ENCODE measurements around the gene CBLL2.

DNA sequence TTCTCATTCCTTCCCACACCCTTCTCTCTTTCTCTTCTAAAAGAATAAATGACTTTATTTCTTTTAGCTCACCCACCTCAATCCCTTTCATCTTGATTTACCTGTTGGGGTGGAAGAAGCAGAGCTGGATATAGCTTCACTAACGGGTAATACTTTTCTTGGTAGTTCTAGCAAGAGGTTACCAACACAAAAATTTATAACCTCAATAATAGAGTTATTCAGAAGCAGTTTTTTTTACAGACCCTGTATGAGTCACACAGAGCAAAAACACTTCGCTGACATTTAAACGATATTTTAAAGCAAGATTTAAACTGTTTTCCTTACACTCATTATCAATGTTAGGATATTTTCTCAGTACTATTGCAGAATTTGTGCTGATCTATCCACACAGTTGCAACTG, 42.4 kb downstream of the CBLL2 start:
- TF ChIP-seq, protein P1, sequence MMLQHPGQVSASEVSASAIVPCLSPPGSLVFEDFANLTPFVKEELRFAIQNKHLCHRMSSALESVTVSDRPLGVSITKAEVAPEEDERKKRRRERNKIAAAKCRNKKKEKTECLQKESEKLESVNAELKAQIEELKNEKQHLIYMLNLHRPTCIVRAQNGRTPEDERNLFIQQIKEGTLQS (IDR thresholded peaks at IDR 0.05; ENCODE audit: borderline replicate concordance, extremely low read depth, low read depth, low read length): no peak
- TF ChIP-seq ZNF24 (IDR thresholded peaks at IDR 0.05) (no peak), HDGF (IDR thresholded peaks at IDR 0.05) (no peak), TBL1XR1 (IDR thresholded peaks at IDR 0.05; ENCODE audit: low read depth, low read length) (no peak)
- TF ChIP-seq, protein P2, sequence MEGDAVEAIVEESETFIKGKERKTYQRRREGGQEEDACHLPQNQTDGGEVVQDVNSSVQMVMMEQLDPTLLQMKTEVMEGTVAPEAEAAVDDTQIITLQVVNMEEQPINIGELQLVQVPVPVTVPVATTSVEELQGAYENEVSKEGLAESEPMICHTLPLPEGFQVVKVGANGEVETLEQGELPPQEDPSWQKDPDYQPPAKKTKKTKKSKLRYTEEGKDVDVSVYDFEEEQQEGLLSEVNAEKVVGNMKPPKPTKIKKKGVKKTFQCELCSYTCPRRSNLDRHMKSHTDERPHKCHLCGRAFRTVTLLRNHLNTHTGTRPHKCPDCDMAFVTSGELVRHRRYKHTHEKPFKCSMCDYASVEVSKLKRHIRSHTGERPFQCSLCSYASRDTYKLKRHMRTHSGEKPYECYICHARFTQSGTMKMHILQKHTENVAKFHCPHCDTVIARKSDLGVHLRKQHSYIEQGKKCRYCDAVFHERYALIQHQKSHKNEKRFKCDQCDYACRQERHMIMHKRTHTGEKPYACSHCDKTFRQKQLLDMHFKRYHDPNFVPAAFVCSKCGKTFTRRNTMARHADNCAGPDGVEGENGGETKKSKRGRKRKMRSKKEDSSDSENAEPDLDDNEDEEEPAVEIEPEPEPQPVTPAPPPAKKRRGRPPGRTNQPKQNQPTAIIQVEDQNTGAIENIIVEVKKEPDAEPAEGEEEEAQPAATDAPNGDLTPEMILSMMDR (IDR thresholded peaks at IDR 0.05 in 2 of 3, conservative IDR thresholded peaks at IDR 0.05 in 1 of 3; ENCODE audit: control insufficient read depth in 2 of 3, extremely low read depth in 1 of 3, insufficient read depth in 1 of 3, low read depth in 3 of 3, low read length in 3 of 3): no peak
- TF ChIP-seq, protein P3, sequence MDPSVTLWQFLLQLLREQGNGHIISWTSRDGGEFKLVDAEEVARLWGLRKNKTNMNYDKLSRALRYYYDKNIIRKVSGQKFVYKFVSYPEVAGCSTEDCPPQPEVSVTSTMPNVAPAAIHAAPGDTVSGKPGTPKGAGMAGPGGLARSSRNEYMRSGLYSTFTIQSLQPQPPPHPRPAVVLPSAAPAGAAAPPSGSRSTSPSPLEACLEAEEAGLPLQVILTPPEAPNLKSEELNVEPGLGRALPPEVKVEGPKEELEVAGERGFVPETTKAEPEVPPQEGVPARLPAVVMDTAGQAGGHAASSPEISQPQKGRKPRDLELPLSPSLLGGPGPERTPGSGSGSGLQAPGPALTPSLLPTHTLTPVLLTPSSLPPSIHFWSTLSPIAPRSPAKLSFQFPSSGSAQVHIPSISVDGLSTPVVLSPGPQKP (IDR thresholded peaks at IDR 0.05; ENCODE audit: low read depth, low read length): no peak
- TF ChIP-seq, protein P4, sequence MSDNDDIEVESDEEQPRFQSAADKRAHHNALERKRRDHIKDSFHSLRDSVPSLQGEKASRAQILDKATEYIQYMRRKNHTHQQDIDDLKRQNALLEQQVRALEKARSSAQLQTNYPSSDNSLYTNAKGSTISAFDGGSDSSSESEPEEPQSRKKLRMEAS (IDR thresholded peaks at IDR 0.05; ENCODE audit: low read depth, low read length): no peak
- TF ChIP-seq, protein P5, sequence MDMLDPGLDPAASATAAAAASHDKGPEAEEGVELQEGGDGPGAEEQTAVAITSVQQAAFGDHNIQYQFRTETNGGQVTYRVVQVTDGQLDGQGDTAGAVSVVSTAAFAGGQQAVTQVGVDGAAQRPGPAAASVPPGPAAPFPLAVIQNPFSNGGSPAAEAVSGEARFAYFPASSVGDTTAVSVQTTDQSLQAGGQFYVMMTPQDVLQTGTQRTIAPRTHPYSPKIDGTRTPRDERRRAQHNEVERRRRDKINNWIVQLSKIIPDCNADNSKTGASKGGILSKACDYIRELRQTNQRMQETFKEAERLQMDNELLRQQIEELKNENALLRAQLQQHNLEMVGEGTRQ (IDR thresholded peaks at IDR 0.05; ENCODE audit: borderline replicate concordance, low read depth, low read length): no peak

Data from GM12878 (cell line).